IMR-90 (cell line): ENCODE results near the gene ARNT2. TPM values are rescaled to one million over a fixed set of nuclear protein-coding genes. Genes with fewer than 3 reads are reported as not detected.

Experiments used
- ATAC-seq: fragments of 200-7000 bp; cut with Tn5 transposase; 2 replicates; pipeline ENCODE4 v1.9.1; 2020; ENCODE audit warnings: low read depth, mild to moderate bottlenecking, moderate library complexity
- BruUV-seq: library from RNA; stranded (reverse); fragments of 400-500 nt; replicated peaks from 2 replicates; lab custom pipeline; 2021; lab: Mats Ljungman, UMichigan
- CTCF ChIA-PET: fragments of 300-600 bp; formaldehyde crosslinking; extraction: SDS; loops from one replicate; lab custom pipeline; 2021; ENCODE audit warnings: antibody characterized with exemption; lab: Yijun Ruan, JAX
- POLR2A ChIA-PET: fragments of 300-600 bp; sonication (Branson Sonifier 250); formaldehyde crosslinking; loops from one replicate; lab custom pipeline; 2022; ENCODE audit warnings: antibody characterized with exemption; ENCODE audit not compliant: unreplicated experiment; lab: Charles Lee
- DNase-seq: peaks from one replicate; pipeline ENCODE4 v3.0.0; 2013
- H2AFZ ChIP-seq: replicated peaks from 2 replicates; pipeline ENCODE3; 2013; ENCODE audit warnings: low read length, mild to moderate bottlenecking; ENCODE audit not compliant: poor library complexity
- H2AK5ac ChIP-seq: 2 replicates; pipeline ENCODE4 v1.6.1; 2013; ENCODE audit warnings: low read depth, low read length, inconsistent platforms
- H2AK9ac ChIP-seq: replicated peaks from 2 replicates; pipeline ENCODE3; 2013; ENCODE audit warnings: mild to moderate bottlenecking, low read depth, low read length, moderate library complexity; ENCODE audit not compliant: poor library complexity
- H2BK120ac ChIP-seq: 2 replicates; pipeline ENCODE4 v1.6.1; 2013; ENCODE audit warnings: low read depth, low read length, inconsistent platforms
- H2BK15ac ChIP-seq: 3 replicates; pipeline ENCODE4 v1.6.1; 2013; ENCODE audit warnings: low read depth, low read length, inconsistent platforms
- H2BK20ac ChIP-seq: 2 replicates; pipeline ENCODE4 v1.6.1; 2013; ENCODE audit warnings: low read depth, mild to moderate bottlenecking, inconsistent platforms, low read length, moderate library complexity
- H2BK5ac ChIP-seq: 2 replicates; pipeline ENCODE4 v1.6.1; 2013; ENCODE audit warnings: mild to moderate bottlenecking, low read depth, low read length, inconsistent platforms; ENCODE audit not compliant: poor library complexity, severe bottlenecking
- H3K14ac ChIP-seq: replicated peaks from 2 replicates; pipeline ENCODE4 v1.6.1; 2013; ENCODE audit warnings: low read depth, low read length, inconsistent platforms
- H3K18ac ChIP-seq: 2 replicates; pipeline ENCODE4 v1.6.1; 2013; ENCODE audit warnings: low read depth, low read length, control low read depth
- H3K23ac ChIP-seq: 2 replicates; pipeline ENCODE4 v1.6.1; 2013; ENCODE audit warnings: low read depth, low read length, inconsistent platforms
- H3K27ac ChIP-seq: 2 replicates; pipeline ENCODE4 v1.5.1; 2013; ENCODE audit warnings: mild to moderate bottlenecking, control low read depth, low read length; ENCODE audit not compliant: insufficient read depth
- H3K27me3 ChIP-seq: 2 replicates; pipeline ENCODE4 v1.6.1; 2013; ENCODE audit warnings: low read length; ENCODE audit not compliant: control insufficient read depth, insufficient read depth
- H3K36me3 ChIP-seq: 2 replicates; pipeline ENCODE4 v1.6.1; 2013; ENCODE audit warnings: low read length, mixed read lengths; ENCODE audit not compliant: control insufficient read depth, insufficient read depth
- H3K4ac ChIP-seq: 2 replicates; pipeline ENCODE4 v1.6.1; 2013; ENCODE audit warnings: low read depth, low read length, inconsistent platforms
- H3K4me1 ChIP-seq: 2 replicates; pipeline ENCODE4 v1.6.1; 2013; ENCODE audit warnings: low read length, mixed read lengths; ENCODE audit not compliant: control insufficient read depth, insufficient read depth
- H3K4me2 ChIP-seq: 2 replicates; pipeline ENCODE4 v1.6.1; 2013; ENCODE audit warnings: low read depth, mild to moderate bottlenecking, control low read depth, low read length, moderate library complexity
- H3K4me3 ChIP-seq: 2 replicates; pipeline ENCODE4 v1.5.1; 2013; ENCODE audit warnings: low read depth, mild to moderate bottlenecking, control low read depth, low read length, moderate library complexity; ENCODE audit not compliant: insufficient read depth
- H3K56ac ChIP-seq: 2 replicates; pipeline ENCODE4 v1.6.1; 2013; ENCODE audit warnings: low read length, inconsistent platforms; ENCODE audit not compliant: insufficient read depth; ENCODE audit errors: extremely low read depth
- H3K79me1 ChIP-seq, 2 experiments: 2 replicates each; pipeline ENCODE4 v1.6.1; 2013; ENCODE audit warnings: low read length in 2 of 2, inconsistent platforms in 1 of 2, low read depth in 1 of 2
- H3K9ac ChIP-seq: 2 replicates; pipeline ENCODE4 v1.6.1; 2013; ENCODE audit warnings: low read depth, low read length, control low read depth
- H3K9me1 ChIP-seq: 2 replicates; pipeline ENCODE4 v1.6.1; 2013; ENCODE audit warnings: low read length, inconsistent platforms; ENCODE audit not compliant: insufficient read depth
- H3K9me3 ChIP-seq: 2 replicates; pipeline ENCODE4 v1.6.1; 2013; ENCODE audit warnings: low read length; ENCODE audit not compliant: control insufficient read depth, insufficient read depth
- H4K20me1 ChIP-seq: 2 replicates; pipeline ENCODE4 v1.6.1; 2013; ENCODE audit warnings: low read length, inconsistent platforms; ENCODE audit not compliant: insufficient read depth
- H4K5ac ChIP-seq: 2 replicates; pipeline ENCODE4 v1.6.1; 2013; ENCODE audit warnings: mild to moderate bottlenecking, low read depth, low read length, control low read depth
- H4K8ac ChIP-seq, 2 experiments: 2 replicates each; pipeline ENCODE4 v1.6.1; 2013; ENCODE audit warnings: low read depth in 2 of 2, low read length in 2 of 2, control low read depth in 1 of 2, inconsistent platforms in 1 of 2
- H4K91ac ChIP-seq: 2 replicates; pipeline ENCODE4 v1.6.1; 2013; ENCODE audit warnings: low read depth, low read length, inconsistent platforms; ENCODE audit not compliant: insufficient read depth
- BHLHE40 ChIP-seq: fragments of 150-350 bp; IDR thresholded peaks from 2 replicates; pipeline ENCODE4 v1.6.1; 2016; ENCODE audit warnings: mild to moderate bottlenecking, low read depth, low read length
- CEBPB ChIP-seq: IDR thresholded peaks from 2 replicates; pipeline ENCODE4 v1.6.1; 2012; ENCODE audit warnings: low read depth, low read length, improper control_type of control experiment
- CHD1 ChIP-seq: IDR thresholded peaks from 2 replicates; pipeline ENCODE4 v1.6.1; 2012; ENCODE audit warnings: low read depth, low read length, improper control_type of control experiment
- CTCF ChIP-seq: conservative IDR thresholded peaks from 2 replicates; pipeline ENCODE4 v1.5.1; 2012; ENCODE audit warnings: mild to moderate bottlenecking, low read depth, low read length, improper control_type of control experiment
- ELK1 ChIP-seq: fragments of 150-350 bp; IDR thresholded peaks from 2 replicates; pipeline ENCODE4 v1.6.1; 2016; ENCODE audit warnings: low read depth, mild to moderate bottlenecking, low read length, moderate library complexity, borderline replicate concordance
- FOS ChIP-seq: fragments of 150-350 bp; IDR thresholded peaks from 2 replicates; pipeline ENCODE4 v1.6.1; 2016; ENCODE audit warnings: low read depth, low read length
- MAFK ChIP-seq: IDR thresholded peaks from 2 replicates; pipeline ENCODE4 v1.6.1; 2012; ENCODE audit warnings: low read depth, low read length, improper control_type of control experiment
- MAZ ChIP-seq: IDR thresholded peaks from 2 replicates; pipeline ENCODE4 v1.6.1; 2012; ENCODE audit warnings: low read depth, mild to moderate bottlenecking, low read length, improper control_type of control experiment, moderate library complexity, borderline replicate concordance
- MXI1 ChIP-seq: IDR thresholded peaks from 2 replicates; pipeline ENCODE4 v1.6.1; 2012; ENCODE audit warnings: low read depth, mild to moderate bottlenecking, low read length, moderate library complexity, borderline replicate concordance
- NFE2L2 ChIP-seq: fragments of 150-350 bp; IDR thresholded peaks from 2 replicates; pipeline ENCODE4 v1.6.1; 2016; ENCODE audit warnings: low read depth, mild to moderate bottlenecking, low read length
- POLR2A ChIP-seq: IDR thresholded peaks from 2 replicates; pipeline ENCODE4 v1.6.1; 2012; ENCODE audit warnings: mild to moderate bottlenecking, low read depth, low read length
- RAD21 ChIP-seq: IDR thresholded peaks from 2 replicates; pipeline ENCODE4 v1.6.1; 2012; ENCODE audit warnings: low read length, improper control_type of control experiment
- RCOR1 ChIP-seq: IDR thresholded peaks from 2 replicates; pipeline ENCODE4 v1.6.1; 2012; ENCODE audit warnings: mild to moderate bottlenecking, low read length, improper control_type of control experiment; ENCODE audit not compliant: insufficient replicate concordance
- RFX5 ChIP-seq: IDR thresholded peaks from 2 replicates; pipeline ENCODE4 v1.8.0; 2012; ENCODE audit warnings: low read depth, mild to moderate bottlenecking, low read length, moderate library complexity
- SMC3 ChIP-seq: fragments of 150-350 bp; IDR thresholded peaks from 2 replicates; pipeline ENCODE4 v1.6.1; 2016; ENCODE audit warnings: low read depth, mild to moderate bottlenecking, antibody characterized with exemption, low read length, moderate library complexity
- USF2 ChIP-seq: fragments of 150-350 bp; IDR thresholded peaks from 2 replicates; pipeline ENCODE4 v1.6.1; 2017; ENCODE audit warnings: mild to moderate bottlenecking, antibody characterized with exemption, low read length, low read depth
- WGBS, 2 experiments: methylation state at CpG; one replicate each; pipeline versions ENCODE4 v1.1.5 to v1.1.7; 2013; ENCODE audit warnings: missing lambda C conversion rate in 2 of 2; ENCODE audit not compliant: insufficient read length in 1 of 2; ENCODE audit errors: extremely low coverage in 2 of 2; 5-methylcytosine and 5-hydroxymethylcytosine counted together
- dilution Hi-C: fragments of 300-500 bp; cut with HindIII; formaldehyde crosslinking; loops from one replicate; pipeline ENCODE4 v1.14.3; 2018; ENCODE audit warnings: low sequenced_read_pairs; ENCODE audit not compliant: unreplicated experiment
- in situ Hi-C: fragments of 300-500 bp; cut with MboI; formaldehyde crosslinking; loops from 3 replicates; pipeline ENCODE4 v1.14.3; 2019; ENCODE audit warnings: low sequenced_read_pairs, inconsistent platforms, mixed read lengths
- intact Hi-C: fragments of 100-400 bp; cut with micrococcal nuclease; formaldehyde crosslinking; loops from 2 replicates; pipeline ENCODE4 v1.10.0; 2022
- polyA plus RNA-seq, 3 experiments: library from polyadenylated mRNA; depleted of rRNA; stranded (reverse); fragments of >200 nt; gene quantifications; 2 replicates each; pipeline ENCODE4 v1.2.3, GENCODE V29; 2012; ENCODE audit warnings: low replicate concordance in 1 of 3
- total RNA-seq: library from RNA; depleted of rRNA; stranded (reverse); fragments of >200 nt; gene quantifications from 2 replicates; pipeline ENCODE4 v1.2.3, GENCODE V29; 2012

Gene ARNT2
- total and polyA plus RNA-seq, 2 of the 4 experiments (the other 2 are of a cell fraction) = 18.2 to 19.0 TPM

GRCh38 chr15:80389370-80389769 is 14.8 kb upstream of the ARNT2 start:
- TF ChIP-seq BHLHE40 (no peak), MAFK (no peak), RCOR1 (no peak), POLR2A (no peak), CHD1 (no peak), ELK1 (no peak), NFE2L2 (no peak), USF2 (no peak), CTCF (no peak), RFX5 (no peak), SMC3 (no peak), CEBPB (no peak), MXI1 (no peak), FOS (no peak), RAD21 (no peak), MAZ (no peak)
- Histone ChIP-seq H3K27me3 (peaks cover 13% of the 10 kb centered on the region), H3K14ac (no peak overlapping the region), H2BK5ac (no peak overlapping the region), H3K4me1 (no peaks in the 10 kb centered on the region), H3K9me3 (no peaks in the 10 kb centered on the region), H3K79me1 (no peaks in the 10 kb centered on the region), H3K23ac (no peak overlapping the region), H3K18ac (no peak overlapping the region), H3K9ac (no peak overlapping the region), H3K56ac (no peak overlapping the region), H4K20me1 (no peaks in the 10 kb centered on the region), H3K36me3 (no peaks in the 10 kb centered on the region), H2AFZ (no peak overlapping the region), H3K4me3 (no peak overlapping the region), H3K9me1 (no peaks in the 10 kb centered on the region), H4K8ac (no peak overlapping the region), H2AK9ac (no peak overlapping the region), H3K4ac (no peak overlapping the region), H2BK20ac (no peak overlapping the region), H4K91ac (no peak overlapping the region), H4K5ac (no peak overlapping the region), H2AK5ac (no peak overlapping the region), H2BK120ac (no peak overlapping the region), H3K4me2 (no peak overlapping the region), H3K27ac (no peak overlapping the region), H2BK15ac (no peak overlapping the region)
- BruUV-seq = no TSS peak
- DNase-seq = no peak
- in situ Hi-C loops (no loop called here), intact Hi-C loops (no loop called here), dilution Hi-C loops (no loop called here)
- WGBS, 2 experiments = no CpG with 5 or more reads among the region's 1 CpG
- ChIA-PET CTCF (no interaction called here), POLR2A (no interaction called here)
- no peak for ATAC-seq
